ENCODE measurements around the gene ZNF625.
A peak's percentile ranks its signal among the peaks of the same experiment; 100 is the strongest.

The ZNF625 gene

GRCh38 chr19:12156223-12157058 is at the start of gene ZNF625:
ZNF625 (minus strand) TSS chr19:12156734; CDS start chr19:12156558, 176 bp downstream.
- no peaks in the 10 kb centered on the region for H3K27me3 ChIP-seq (ENCODE audit: control insufficient read depth, insufficient read depth, low read length)
- peak within 1 kb of the TSS; percentile 73 for H3K9ac ChIP-seq (ENCODE audit: low read length)
- H3K4me1 ChIP-seq (ENCODE audit: control insufficient read depth, insufficient read depth, low read length), result no peaks in the 10 kb centered on the region
- H3K4me3 ChIP-seq (ENCODE audit: low read length), result peak within 1 kb of the TSS; percentile 87
- no peaks in the 10 kb centered on the region for H3K36me3 ChIP-seq (ENCODE audit: control insufficient read depth, insufficient read depth, low read length)
- no peaks in the 10 kb centered on the region for H3K9me3 ChIP-seq (ENCODE audit: control insufficient read depth, low read length)

GRCh38 chr19:12205296-12205695 is 48.8 kb upstream of the ZNF625 start:
- Histone ChIP-seq H3K4me1 (ENCODE audit: control insufficient read depth, insufficient read depth, low read length) (no peaks in the 10 kb centered on the region), H3K27me3 (ENCODE audit: control insufficient read depth, insufficient read depth, low read length) (no peaks in the 10 kb centered on the region), H3K9ac (ENCODE audit: low read length) (no peak overlapping the region), H3K9me3 (ENCODE audit: control insufficient read depth, low read length) (peaks cover 3% of the 10 kb centered on the region), H3K4me3 (ENCODE audit: low read length) (no peak overlapping the region), H3K36me3 (ENCODE audit: control insufficient read depth, insufficient read depth, low read length) (no peaks in the 10 kb centered on the region)

DNA sequence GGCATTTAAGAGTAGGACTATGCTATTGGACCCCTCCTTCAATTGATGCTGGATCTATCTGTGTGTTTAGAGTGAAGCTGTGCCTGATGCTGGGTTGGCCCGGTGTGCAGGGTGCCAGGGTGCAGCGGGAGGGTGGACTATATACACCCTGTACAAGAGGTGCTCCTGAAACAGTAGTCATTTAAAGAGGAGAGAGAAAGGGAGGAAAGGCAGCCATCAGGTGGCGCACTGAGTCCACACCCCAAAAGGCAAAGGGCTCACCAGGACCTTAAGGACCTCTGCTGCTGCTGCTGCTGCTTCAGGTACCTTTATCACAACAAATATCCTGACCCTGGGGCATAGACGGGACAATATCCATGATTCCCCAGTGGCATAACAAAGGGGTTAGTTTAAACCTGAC is 45.7 kb upstream of the ZNF625 start:
- H3K4me3 ChIP-seq (ENCODE audit: low read length), result no peak overlapping the region
- peaks cover 2% of the 10 kb centered on the region for H3K9me3 ChIP-seq (ENCODE audit: control insufficient read depth, low read length)
- H3K4me1 ChIP-seq (ENCODE audit: control insufficient read depth, insufficient read depth, low read length), result no peaks in the 10 kb centered on the region

DNA sequence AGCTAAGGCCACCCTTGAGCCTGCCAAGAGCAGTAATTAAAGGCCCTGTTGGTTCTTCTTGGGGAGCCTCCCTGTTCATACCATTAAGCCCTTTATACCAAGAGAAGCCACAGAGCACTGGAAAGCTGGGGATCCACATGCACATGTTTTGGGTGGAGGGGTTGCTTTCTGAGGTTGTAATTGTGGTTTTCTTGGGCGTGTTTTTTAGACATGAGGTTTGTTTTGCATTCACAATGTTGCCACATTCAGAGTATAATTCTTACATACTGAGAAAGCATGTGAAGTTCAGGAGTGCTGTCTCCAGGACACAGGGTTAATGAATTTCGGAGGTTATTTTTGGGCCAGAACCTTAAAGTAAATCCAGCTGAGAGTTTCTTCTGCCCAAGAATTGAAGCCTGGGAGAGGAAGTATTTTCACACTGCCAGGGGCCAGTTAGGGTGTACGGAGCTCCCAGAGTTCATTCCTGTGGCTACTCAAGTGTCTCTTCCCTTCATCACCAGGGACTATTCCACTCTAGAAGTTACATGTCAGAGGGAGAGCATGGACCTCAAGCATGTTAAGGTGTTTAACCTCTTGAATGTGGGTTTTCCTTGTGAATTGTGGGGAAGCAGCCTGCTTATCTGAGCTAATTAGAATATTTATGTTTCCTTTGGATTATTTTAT is 43.4 kb upstream of the ZNF625 start:
- Histone ChIP-seq H3K27me3 (ENCODE audit: control insufficient read depth, insufficient read depth, low read length) (no peaks in the 10 kb centered on the region), H3K9me3 (ENCODE audit: control insufficient read depth, low read length) (no peaks in the 10 kb centered on the region), H3K4me1 (ENCODE audit: control insufficient read depth, insufficient read depth, low read length) (peaks cover 6% of the 10 kb centered on the region), H3K9ac (ENCODE audit: low read length) (no peak overlapping the region), H3K36me3 (ENCODE audit: control insufficient read depth, insufficient read depth, low read length) (no peaks in the 10 kb centered on the region), H3K4me3 (ENCODE audit: low read length) (no peak overlapping the region)

More for the DNA sequence above, 45.7 kb upstream of the ZNF625 start:
- no peaks in the 10 kb centered on the region for H3K36me3 ChIP-seq (ENCODE audit: control insufficient read depth, insufficient read depth, low read length)
- H3K9ac ChIP-seq (ENCODE audit: low read length), result no peak overlapping the region
- H3K27me3 ChIP-seq (ENCODE audit: control insufficient read depth, insufficient read depth, low read length), result no peaks in the 10 kb centered on the region

GRCh38 chr19:12198136-12198535 is 41.6 kb upstream of the ZNF625 start:
- Histone ChIP-seq H3K9me3 (ENCODE audit: control insufficient read depth, low read length) (no peaks in the 10 kb centered on the region), H3K27me3 (ENCODE audit: control insufficient read depth, insufficient read depth, low read length) (no peaks in the 10 kb centered on the region), H3K36me3 (ENCODE audit: control insufficient read depth, insufficient read depth, low read length) (no peaks in the 10 kb centered on the region)

GRCh38 chr19:12194827-12195731 is 38.5 kb upstream of the ZNF625 start:
- Histone ChIP-seq H3K9me3 (ENCODE audit: control insufficient read depth, low read length) (no peaks in the 10 kb centered on the region), H3K27me3 (ENCODE audit: control insufficient read depth, insufficient read depth, low read length) (no peaks in the 10 kb centered on the region), H3K4me1 (ENCODE audit: control insufficient read depth, insufficient read depth, low read length) (peaks cover 13% of the 10 kb centered on the region), H3K9ac (ENCODE audit: low read length) (peak overlapping the region; percentile 58), H3K36me3 (ENCODE audit: control insufficient read depth, insufficient read depth, low read length) (no peaks in the 10 kb centered on the region), H3K4me3 (ENCODE audit: low read length) (peak overlapping the region; percentile 54)

More at GRCh38 chr19:12198136-12198535, 41.6 kb upstream of the ZNF625 start:
- no peak overlapping the region for H3K4me3 ChIP-seq (ENCODE audit: low read length)
- peaks cover 13% of the 10 kb centered on the region for H3K4me1 ChIP-seq (ENCODE audit: control insufficient read depth, insufficient read depth, low read length)
- H3K9ac ChIP-seq (ENCODE audit: low read length), result no peak overlapping the region

GRCh38 chr19:12187625-12188024 is 31.1 kb upstream of the ZNF625 start:
- no peaks in the 10 kb centered on the region for H3K27me3 ChIP-seq (ENCODE audit: control insufficient read depth, insufficient read depth, low read length)
- peaks cover 13% of the 10 kb centered on the region for H3K36me3 ChIP-seq (ENCODE audit: control insufficient read depth, insufficient read depth, low read length)
- H3K4me3 ChIP-seq (ENCODE audit: low read length), result no peak overlapping the region
- H3K9ac ChIP-seq (ENCODE audit: low read length), result no peak overlapping the region
- H3K4me1 ChIP-seq (ENCODE audit: control insufficient read depth, insufficient read depth, low read length), result no peaks in the 10 kb centered on the region
- peaks cover 20% of the 10 kb centered on the region for H3K9me3 ChIP-seq (ENCODE audit: control insufficient read depth, low read length)

DNA sequence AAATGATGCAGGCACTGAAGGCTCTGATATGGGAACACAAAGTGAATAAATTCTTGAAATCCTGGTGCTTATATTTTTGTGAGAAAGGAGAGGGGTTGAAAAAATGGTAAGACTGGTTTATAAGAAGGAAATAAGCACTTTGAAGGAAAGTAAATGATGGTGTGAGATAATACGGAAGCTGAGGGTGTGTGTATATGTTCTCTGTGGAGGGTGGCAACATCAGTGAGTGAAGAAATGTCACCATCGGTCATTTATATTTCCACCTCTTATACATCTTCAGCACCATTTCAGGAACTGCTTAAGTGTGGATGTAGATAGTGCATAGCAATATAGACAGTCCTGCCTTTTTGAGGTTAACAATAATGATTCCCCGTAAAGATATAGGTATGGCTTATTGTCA is 23.8 kb upstream of the ZNF625 start:
- no peaks in the 10 kb centered on the region for H3K4me1 ChIP-seq (ENCODE audit: control insufficient read depth, insufficient read depth, low read length)
- H3K9me3 ChIP-seq (ENCODE audit: control insufficient read depth, low read length), result peaks cover 7% of the 10 kb centered on the region
- H3K4me3 ChIP-seq (ENCODE audit: low read length), result no peak overlapping the region
- H3K9ac ChIP-seq (ENCODE audit: low read length), result no peak overlapping the region
- H3K27me3 ChIP-seq (ENCODE audit: control insufficient read depth, insufficient read depth, low read length), result no peaks in the 10 kb centered on the region
- H3K36me3 ChIP-seq (ENCODE audit: control insufficient read depth, insufficient read depth, low read length), result no peaks in the 10 kb centered on the region

GRCh38 chr19:12166626-12167025 is 10.1 kb upstream of the ZNF625 start:
- no peaks in the 10 kb centered on the region for H3K4me1 ChIP-seq (ENCODE audit: control insufficient read depth, insufficient read depth, low read length)
- no peaks in the 10 kb centered on the region for H3K36me3 ChIP-seq (ENCODE audit: control insufficient read depth, insufficient read depth, low read length)
- no peaks in the 10 kb centered on the region for H3K27me3 ChIP-seq (ENCODE audit: control insufficient read depth, insufficient read depth, low read length)
- no peak overlapping the region for H3K9ac ChIP-seq (ENCODE audit: low read length)
- H3K4me3 ChIP-seq (ENCODE audit: low read length), result no peak overlapping the region
- no peaks in the 10 kb centered on the region for H3K9me3 ChIP-seq (ENCODE audit: control insufficient read depth, low read length)

GRCh38 chr19:12163826-12164225 is 7.3 kb upstream of the ZNF625 start:
- peak overlapping the region; percentile 97 for H3K9ac ChIP-seq (ENCODE audit: low read length)
- H3K36me3 ChIP-seq (ENCODE audit: control insufficient read depth, insufficient read depth, low read length), result no peaks in the 10 kb centered on the region
- no peaks in the 10 kb centered on the region for H3K27me3 ChIP-seq (ENCODE audit: control insufficient read depth, insufficient read depth, low read length)
- no peaks in the 10 kb centered on the region for H3K9me3 ChIP-seq (ENCODE audit: control insufficient read depth, low read length)
- peak overlapping the region; percentile 34 for H3K4me3 ChIP-seq (ENCODE audit: low read length)
- no peaks in the 10 kb centered on the region for H3K4me1 ChIP-seq (ENCODE audit: control insufficient read depth, insufficient read depth, low read length)

- Histone ChIP-seq H3K27me3 (ENCODE audit: control insufficient read depth, insufficient read depth, low read length) (no peaks in the 10 kb centered on the region), H3K9ac (ENCODE audit: low read length) (peak within 1 kb of the TSS; percentile 97), H3K36me3 (ENCODE audit: control insufficient read depth, insufficient read depth, low read length) (no peaks in the 10 kb centered on the region), H3K4me1 (ENCODE audit: control insufficient read depth, insufficient read depth, low read length) (no peaks in the 10 kb centered on the region), H3K9me3 (ENCODE audit: control insufficient read depth, low read length) (no peaks in the 10 kb centered on the region), H3K4me3 (ENCODE audit: low read length) (peak within 1 kb of the TSS; percentile 34)
Observed at GRCh38 chr19:12162882-12163806, 6.6 kb upstream of the ZNF625 start, which contains the start of gene ZNF136. ZNF136 (plus strand) TSS chr19:12163096; CDS start chr19:12163204, 108 bp downstream.
